Activated T-cell treated with anti-CD3 and anti-CD28 coated beads for 24 hours (primary cell): ENCODE data around the gene SPRR4.
"Not testable (repeated sequence)": the region's sequence is repeated elsewhere in the genome, so short reads cannot be mapped to it uniquely, and the experiment has no call there.

ENCODE experiments used
- DNase-seq: peaks from one replicate; pipeline ENCODE4 v3.0.0-alpha.2; 2020; ENCODE audit warnings: low read depth

The SPRR4 gene

DNA sequence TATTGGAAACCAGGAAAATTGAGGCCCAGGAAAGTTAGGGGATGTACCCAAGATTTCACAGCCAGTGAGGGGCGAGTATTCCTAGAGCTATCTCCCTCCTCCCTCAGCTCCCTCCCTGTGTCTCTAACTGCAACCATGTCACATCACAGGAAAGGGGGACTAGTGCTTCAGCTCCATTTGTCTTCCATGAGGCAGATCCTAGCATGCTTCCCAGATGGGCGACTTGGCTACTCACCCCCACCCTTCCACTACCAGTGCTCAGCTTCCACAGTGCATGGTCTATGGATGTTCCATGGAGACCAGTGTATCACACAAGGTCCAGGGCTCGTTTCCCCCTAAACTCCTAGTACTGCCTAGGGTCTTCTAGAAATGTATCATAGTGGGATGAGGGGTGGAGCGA lies 4.6 kb upstream of the SPRR4 start:
- no peak for DNase-seq

DNA sequence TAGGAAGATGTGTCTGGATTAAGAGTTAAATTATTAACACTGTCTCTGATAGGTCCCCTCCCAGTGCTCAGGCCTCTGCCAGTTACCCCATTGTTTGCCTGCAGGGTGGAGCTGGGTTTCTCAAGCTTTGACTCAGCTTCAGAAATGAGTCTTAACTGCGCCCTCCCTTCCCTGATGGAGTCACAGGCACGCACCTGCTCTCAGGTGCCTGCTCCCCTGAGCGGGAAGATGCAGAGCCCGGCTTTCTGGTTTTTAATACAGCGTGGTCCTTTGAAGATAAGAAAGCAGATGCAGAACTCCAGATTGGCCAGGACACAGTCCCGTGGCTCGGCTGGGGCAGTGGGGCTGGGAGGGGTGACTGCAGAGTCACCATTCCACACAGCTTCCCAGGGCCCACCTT lies 3.2 kb upstream of the SPRR4 start:
- no peak for DNase-seq

DNA sequence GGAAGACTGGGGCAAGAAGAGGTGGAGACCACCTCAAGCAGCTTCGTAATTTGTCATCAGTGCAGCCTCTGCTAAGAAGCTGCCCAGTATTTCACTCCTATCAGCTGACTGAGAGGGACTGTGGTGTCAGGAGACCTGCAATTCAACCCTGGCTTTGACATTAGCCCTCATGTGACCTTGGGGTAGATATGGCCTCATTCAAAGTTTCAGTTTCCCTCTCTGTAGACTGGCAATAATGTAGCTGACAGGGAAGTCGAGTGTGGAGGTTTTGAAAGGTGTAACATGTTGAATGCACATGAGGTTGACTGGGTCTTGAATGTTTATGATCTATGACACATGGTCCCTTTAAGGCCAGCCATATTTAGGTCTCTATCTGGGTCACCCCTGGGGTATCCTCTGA lies 2.2 kb upstream of the SPRR4 start:
- DNase-seq, result no peak

DNA sequence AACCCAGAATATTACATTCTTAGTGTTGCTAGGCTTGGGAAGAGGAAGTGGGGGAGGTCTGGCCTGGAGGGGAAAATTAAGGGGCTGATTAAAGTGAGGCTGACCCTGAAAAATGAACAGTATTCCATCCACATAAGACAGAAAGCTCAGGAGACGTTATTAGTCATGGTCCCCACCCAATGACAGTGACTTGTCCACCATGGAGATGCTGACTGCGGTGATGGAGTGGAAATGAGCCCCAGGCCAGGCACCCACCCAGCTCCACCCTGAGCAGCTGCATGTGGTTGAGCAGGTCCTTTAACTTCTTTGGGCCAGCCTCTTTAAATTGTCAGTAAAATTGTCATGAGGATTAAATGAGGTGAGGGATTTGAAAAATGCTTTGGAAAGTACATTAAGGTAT lies 1.4 kb upstream of the SPRR4 start:
- no peak for DNase-seq

DNA sequence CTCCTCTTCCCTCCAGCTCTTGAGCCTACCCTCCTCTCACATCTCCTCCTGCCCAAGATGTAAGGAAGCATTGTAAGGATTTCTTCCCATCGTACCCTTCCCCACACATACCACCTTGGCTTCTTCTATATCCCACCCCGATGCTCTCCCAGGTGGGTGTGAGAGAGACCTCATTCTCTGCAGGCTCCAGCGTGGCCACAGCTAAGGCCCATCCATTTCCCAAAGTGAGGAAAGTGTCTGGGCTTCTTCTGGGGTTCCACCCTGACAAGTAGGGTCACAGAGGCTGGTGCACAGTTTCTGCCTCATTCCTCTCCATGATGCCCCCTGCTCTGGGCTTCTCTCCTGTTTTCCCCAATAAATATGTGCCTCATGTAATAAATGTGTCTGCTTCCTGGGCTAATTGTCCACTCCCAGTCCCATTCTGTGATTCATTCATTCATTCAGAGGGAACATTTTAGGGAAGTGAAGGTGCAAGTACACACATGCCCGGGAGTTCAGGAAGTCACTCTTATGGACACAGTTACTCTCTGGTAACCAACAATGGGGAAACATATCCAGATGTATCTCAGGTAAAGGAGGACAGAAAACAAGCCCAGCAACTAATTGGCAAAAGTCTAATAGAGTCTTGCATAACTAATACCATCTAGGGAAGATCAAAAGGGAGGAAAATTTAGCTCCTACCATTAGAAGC lies 1.9 kb downstream of the SPRR4 start:
- DNase-seq, result no peak

DNA sequence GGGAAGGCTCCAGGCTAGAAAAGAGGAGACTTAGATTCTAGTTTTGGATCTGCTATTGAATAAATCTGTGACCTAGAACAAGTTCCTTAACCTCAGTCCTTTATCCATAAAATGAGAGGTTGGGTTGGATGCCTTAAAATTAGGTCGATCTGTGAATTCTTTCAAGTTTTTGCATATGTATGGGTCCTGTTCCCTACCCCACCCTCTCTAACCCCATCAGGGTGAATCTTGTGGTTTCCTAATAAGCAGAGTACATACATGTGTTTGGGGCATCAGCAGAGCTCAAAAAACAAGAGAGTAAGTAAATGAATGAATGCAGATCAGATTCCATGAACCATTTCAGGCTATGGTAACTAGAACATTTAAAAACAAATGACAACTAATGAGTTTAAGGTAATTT lies 6.2 kb downstream of the SPRR4 start:
- DNase-seq, result no peak

DNA sequence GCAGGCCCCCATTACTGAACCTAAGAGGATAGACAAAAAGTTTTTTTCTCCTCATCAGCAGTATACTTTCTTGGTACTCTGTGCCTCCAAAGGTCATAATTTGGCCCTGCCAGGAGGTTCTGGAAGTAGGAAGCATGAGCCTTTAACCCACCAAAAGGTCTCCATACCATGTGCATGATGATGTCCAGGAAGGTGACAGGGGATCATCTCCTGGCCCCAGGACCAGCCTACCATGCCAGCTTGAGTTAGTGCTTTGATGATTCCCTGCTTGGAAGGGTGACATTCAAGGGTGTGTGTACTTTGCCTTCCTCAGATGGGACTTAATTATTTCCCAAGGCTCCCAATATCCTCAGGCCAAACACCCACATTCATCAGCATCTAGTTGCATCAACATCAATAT lies 7.2 kb downstream of the SPRR4 start:
- DNase-seq, result no peak

DNA sequence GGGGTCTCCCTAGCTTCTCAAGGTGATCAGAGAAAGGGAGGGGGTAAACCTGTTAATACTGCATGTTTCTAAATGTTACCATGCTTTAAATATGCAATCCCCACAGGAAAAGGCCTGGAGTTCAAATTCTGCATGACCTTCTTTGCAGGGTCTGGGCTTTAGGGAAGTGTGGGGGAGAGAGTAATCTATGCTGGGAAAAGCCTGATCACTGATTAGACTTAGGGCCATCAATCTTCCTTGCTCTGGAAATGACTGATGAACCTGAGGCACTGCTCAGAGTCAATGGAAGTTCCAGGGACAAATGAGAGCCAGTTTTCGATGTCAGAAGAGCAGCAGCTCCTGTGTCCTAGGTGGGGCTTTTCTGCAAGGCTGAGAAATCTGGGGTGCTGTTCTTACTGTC lies 10.2 kb downstream of the SPRR4 start:
- DNase-seq, result no peak

DNA sequence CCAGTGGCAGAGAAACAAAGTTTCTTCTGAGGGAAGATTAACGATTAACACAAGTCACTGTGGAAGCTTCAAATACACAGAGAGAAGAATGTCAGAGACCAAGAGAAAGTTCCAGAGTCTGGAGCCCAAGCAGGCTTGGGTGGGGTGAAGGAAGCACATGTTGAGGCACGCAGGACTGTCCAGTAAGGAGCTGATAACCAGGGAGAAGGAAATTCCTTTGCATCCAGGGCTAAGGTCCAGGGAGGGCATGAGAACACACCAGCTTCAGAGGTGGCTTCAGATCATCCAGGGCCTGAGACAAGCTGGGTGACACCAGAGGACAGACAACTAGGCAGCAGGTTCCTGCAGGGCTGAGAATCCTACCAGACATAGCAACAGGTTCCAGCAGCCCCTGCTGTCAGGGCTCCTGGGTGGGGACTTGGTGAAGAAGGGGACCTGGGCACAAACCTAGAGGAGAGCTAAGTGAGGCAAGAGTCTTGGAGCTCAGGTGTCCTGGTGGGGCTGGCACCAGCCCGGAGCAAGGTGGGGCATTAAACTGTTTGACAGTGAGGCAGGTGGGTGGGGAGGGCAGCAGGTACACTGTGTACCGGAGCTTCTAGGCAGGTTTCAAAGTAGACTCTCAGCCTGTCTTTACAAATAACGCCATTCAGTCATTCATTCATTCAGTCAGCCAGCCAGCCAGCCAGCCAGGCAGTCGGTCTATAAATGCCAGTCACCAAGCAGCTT lies 10.9 kb downstream of the SPRR4 start:
- no peak for DNase-seq

DNA sequence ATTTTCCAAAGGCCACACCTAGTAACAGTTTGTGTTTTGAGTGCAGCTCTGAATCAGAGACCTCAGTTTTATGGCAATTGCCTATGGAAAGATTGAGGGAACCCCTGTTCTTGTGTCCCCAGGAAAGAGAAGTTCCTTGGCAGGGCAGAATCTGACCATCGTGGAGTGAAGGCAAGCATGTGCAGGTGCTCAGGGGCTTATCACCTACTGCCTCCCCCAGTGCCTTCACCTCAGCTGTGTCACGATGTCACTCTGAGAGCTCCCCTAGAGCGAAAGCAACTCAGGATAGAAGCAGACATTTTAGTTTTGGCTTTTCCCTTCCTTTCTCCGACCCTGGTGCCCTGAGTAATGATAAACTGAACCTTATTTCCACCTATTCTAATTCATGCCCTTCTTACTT lies 11.6 kb downstream of the SPRR4 start:
- no peak for DNase-seq

DNA sequence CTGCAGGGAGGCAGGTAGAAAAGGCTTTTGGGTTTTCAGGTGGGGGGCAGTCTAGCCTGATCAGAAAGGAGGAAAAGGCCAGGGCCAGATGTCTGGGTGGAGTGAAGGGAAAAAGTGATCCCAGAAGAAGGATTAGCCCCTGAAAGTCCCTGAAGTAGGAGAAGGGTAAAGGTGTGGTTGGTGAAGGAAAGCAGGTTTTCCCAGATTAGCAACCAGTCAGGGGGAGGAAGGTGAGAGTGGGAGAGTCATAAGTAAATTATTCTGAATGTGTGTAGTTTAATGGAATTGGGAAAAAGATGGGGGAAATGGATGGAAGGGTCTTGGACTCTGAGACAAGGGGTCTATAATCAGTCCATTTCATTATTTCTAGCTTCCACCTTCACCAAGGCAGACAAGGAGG lies 12.8 kb downstream of the SPRR4 start:
- no peak for DNase-seq

DNA sequence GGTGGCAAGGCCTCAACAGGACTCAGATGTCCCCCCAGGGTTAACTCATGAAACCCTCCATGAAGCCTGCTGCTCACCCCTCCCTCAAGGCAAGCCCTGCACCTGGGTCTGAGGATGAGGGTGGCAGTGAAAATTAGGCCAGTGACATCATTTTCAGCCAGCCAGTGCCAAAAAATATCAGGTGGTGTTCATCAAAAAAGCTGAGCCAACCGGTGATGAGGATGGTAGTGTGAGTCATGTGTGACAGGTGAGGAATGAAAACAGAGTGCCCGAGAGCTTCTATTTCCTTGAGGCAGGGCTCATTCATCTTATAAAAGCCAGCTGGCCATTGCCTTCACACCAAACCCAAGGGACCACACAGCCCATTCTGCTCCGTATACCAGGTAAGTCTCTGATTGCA lies 13.3 kb downstream of the SPRR4 start, which contains the start of gene SPRR1A:
Gene SPRR1A (plus strand): TSS at position 339 of the 400 bp plus-strand sequence. CDS start 1,150 bp downstream, outside the sequence.
- no peak for DNase-seq

DNA sequence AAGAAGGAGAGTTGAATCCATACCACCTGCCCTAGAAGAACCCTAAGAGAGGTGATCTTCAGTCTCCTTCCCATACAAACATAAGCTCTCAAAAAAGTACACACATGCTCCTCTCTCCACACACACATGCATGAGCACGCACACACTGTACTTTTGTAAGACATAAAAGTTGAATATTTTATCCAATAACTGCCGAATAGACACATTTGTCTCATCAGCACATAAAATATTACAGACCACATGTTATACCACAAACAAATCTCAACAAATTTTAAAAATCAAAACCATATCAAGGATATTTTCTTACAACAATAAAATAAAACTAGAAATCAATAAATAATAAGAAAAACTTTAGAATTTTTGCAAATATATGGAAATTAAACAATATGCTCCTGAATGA lies 16.1 kb downstream of the SPRR4 start:
- no peak for DNase-seq

DNA sequence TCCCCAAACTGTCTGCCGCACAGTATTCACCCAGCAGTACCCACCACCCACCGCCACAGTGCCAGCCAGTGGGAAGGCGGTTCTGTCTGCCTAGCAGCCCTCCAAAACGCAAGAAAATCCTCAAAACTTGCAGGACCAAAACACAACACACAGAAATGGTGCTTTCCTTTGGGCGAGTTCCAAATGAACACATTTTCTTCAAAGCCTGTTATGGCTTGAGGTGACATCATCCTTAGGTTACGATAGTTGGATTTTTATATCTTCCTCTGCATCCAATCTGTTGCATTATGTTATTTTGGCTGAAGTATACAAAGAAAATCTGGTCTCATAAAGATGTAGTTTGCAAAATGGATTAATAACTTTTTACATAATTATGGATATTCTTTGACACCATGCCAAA lies 22.7 kb downstream of the SPRR4 start:
- no peak for DNase-seq

DNA sequence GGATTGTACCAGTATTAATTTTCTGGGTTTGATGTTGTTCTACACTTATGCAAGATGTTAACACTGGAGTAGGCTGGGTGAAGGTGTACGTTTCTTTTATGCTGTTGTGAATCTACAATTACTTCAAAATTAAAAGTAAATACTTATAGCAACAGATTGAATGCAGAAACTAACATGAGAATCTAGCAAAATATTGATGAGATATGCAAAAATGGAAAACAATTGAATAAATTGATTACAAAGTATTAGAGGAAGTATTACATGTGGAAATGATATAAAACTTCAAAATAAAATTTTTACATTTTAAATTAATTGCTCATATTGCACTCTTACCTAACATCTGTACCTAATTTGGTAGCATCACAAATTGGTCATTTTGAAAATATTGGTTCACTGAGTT lies 25.4 kb downstream of the SPRR4 start:
- DNase-seq, result no peak

DNA sequence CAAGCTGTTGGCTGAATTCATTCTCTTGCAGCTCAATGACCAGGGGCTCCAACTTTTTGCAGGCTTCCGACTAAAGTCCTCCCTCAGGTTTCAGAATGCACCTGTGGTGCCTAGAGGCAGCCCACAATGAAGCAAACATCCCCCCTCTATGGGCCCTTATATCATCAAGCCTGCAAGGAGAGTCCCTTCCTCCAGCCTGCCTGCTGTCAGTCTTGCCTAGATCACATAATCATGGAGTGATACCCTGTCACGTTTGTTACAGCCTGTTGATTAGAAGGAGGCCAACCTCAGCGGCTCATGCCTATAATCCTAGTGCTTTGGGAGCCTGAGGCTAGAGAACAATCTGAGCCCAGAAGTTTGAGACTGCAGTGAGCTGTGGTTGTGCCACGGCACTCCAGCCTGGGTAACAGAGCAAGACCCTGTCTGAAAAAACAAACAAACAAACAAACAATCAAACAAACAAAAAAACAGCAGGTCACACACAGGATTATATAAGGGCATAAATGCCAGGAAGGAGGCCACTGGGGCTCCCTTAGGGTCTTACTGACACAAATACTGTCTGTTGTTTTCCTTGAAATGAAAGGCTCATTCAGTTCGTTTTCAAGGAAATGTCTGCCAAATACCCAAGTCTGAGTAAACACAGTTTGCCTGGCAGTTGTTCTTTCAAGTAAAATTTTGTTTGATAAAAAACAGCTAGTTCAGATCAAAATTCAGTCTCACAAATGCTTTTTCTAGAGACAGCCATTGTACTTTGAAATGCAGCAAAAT lies 26.4 kb downstream of the SPRR4 start:
- no peak for DNase-seq

DNA sequence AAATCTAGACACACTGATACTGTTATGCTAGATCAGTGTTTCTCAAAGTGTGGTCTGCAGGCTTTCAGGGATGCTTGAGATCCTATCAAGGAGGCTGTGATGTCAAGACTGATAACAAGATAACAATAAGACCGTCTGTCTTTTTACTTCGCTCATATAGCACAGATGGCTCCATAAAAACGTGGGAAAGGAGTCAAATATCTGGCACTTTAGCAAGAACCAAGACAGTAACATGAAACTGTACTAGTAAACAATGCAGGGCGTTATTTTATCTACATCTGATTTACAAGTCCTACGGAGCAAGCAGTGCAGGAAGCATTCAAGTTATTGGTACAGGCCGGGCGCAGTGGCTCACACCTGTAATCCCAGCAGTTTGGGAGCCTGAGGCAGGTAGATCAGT lies 27.5 kb downstream of the SPRR4 start:
- no peak for DNase-seq

DNA sequence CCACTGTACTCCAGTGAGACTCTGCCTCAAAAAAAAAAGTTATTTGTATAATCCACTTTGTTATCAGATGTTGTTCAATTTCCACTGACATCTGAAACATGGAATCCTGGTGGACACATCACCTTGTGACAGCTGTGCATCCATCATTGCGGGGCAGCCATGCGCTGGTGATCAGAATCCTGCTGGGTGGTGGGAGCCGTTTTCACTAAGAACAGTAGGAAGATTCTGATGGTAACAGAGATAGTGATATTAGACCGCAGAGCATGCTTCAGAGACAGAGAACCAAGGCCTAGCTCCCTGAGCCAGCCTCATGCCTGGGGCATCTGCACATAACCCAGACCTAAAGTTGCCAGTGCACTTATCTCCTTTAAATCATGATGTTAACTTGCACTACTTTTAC lies 28.0 kb downstream of the SPRR4 start:
- no peak for DNase-seq

DNA sequence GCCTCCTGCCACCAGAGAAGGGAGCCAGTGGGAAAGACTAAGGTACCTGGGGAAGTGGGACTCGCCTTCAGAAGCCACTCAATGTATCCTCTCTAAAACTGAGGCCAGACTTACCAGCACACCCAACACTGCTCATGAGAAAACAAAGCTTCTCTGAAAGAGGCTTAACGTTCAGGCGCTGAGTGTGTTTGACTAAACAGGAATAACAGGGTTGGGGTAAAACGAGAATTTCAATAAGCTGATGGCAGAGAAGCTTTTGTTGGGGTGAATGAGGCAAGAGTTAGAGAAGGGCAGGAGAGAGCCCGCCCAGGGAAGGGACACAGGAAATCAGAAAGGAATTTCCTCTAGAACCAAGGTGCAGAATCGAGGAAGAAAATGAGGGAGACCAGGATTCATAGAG lies 29.4 kb downstream of the SPRR4 start:
- no peak for DNase-seq

DNA sequence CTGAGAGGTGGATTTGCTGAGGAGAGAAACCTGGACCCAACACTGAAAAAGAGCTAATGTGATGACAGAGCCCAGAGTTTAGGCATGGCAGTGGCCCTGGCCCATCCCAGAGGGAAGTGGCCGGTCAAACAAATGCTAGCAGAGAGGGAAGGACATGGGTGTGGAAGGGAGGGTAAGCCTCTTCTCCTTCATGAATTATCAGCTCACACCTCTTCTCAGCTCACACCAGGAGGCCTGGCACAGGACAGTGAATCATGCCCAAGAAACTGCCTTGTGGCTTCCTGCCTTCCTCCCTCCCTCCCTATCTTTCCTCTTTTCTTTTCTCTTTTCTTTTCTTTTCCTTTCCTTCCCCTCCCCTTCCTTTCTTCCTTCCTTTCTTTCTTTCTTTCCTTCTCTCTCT lies 29.8 kb downstream of the SPRR4 start:
- no peak for DNase-seq

DNA sequence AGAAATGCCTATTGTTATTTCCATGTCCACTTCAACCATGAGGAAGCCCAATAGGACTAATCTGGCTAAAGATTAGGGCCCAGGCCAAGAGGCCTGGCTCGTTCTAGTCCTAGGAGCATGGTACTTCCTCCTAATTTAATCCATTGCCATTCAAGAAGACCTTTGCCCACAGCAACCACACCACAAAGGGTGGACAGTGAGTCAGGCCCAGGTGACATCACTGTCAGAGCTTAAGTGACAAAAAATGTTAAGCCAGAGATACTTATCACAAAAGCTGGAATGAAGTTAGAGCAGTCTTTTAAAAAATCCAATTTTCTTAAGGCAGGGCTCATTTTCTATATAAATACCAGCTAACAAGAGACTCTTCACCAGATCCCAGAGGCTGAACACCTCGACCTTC lies 30.9 kb downstream of the SPRR4 start, which contains the start of gene SPRR3:
Gene SPRR3 (plus strand): TSS at position 368 of the 400 bp plus-strand sequence. CDS start 1,272 bp downstream, outside the sequence.
- no peak for DNase-seq

DNA sequence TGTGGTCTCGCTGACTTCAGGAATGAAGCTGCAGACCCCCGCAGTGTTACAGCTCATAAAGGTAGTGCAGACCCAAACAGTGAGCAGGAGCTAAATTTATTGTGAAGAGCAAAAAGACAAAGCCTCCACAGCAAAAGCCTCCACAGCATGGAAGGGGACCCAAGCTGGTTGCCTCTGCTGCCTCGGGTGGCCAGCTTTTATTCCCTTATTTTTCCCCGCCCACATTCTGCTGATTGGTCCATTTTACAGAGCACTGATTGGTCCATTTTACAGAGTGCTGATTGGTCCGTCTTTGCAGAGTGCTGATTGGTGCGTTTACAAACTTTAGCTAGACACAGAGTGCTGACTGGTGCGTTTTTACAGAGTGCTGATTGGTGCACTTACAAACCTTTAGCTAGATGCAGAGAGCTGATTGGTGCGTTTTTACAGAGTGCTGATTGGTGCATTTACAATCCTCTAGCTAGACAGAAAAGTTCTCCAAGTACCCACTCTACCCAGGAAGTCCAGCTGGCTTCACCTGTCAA lies 40.8 kb downstream of the SPRR4 start:
- DNase-seq, result not testable (repeated sequence)

DNA sequence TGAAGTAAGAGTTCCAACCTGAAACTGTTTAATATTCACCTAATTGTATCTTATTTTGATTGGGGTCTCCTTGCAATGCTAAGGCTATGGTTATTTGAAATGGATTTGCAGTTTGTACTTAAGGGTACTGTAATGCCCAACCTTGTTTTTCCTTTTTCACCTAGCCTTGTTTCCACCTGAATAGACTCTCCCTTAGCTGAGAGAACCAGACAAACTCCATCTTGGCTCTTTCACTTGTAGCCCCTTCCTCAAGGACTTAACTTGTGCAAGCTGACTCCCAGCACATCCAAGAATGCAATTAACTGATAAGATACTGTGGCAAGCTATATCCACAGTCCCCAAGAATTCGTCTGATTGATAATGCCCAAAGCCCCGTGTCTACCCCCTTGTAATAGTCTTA lies 51.4 kb downstream of the SPRR4 start:
- not testable (repeated sequence) for DNase-seq
